Breast epithelium (tissue), 3 donors: Measurements from ENCODE around the gene KCTD16.

Experiments used
- POLR2AphosphoS5 ChIP-seq, 3 donors: sonication (generic); formaldehyde crosslinking; IDR thresholded peaks; one replicate each; pipeline ENCODE4 v1.6.1; 2017; ENCODE audit warnings: antibody characterized with exemption in 3 of 3
- TF ChIP-seq, protein P1 (sequence below), 3 donors: fragments of 450-650 bp; IDR thresholded peaks; one replicate each; pipeline ENCODE4 v1.5.1; 2016 to 2017; ENCODE audit warnings: antibody characterized with exemption in 3 of 3, mild to moderate bottlenecking in 3 of 3, moderate library complexity in 3 of 3

DNA sequence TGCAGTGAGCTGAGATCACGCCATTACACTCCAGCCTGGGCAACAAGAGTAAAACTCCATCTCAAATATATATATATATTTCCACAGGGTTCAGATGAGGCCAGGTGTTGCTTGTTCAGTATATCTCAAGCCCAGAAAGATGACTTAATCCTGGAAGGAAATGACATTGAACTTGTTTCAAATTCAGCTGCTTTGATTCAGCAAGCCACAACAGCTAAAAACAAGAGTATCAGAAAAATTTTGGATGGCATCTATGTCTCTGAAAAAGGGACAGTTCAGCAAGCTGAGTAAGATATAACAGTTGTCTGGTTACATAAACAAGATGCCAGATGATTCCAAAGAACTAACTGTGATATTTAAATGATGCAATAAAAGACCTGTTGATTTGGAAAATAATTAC lies 352.0 kb downstream of the KCTD16 start:
- TF ChIP-seq, protein P1, sequence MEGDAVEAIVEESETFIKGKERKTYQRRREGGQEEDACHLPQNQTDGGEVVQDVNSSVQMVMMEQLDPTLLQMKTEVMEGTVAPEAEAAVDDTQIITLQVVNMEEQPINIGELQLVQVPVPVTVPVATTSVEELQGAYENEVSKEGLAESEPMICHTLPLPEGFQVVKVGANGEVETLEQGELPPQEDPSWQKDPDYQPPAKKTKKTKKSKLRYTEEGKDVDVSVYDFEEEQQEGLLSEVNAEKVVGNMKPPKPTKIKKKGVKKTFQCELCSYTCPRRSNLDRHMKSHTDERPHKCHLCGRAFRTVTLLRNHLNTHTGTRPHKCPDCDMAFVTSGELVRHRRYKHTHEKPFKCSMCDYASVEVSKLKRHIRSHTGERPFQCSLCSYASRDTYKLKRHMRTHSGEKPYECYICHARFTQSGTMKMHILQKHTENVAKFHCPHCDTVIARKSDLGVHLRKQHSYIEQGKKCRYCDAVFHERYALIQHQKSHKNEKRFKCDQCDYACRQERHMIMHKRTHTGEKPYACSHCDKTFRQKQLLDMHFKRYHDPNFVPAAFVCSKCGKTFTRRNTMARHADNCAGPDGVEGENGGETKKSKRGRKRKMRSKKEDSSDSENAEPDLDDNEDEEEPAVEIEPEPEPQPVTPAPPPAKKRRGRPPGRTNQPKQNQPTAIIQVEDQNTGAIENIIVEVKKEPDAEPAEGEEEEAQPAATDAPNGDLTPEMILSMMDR (IDR thresholded peaks at IDR 0.05), result no peak
- TF ChIP-seq POLR2AphosphoS5 (IDR thresholded peaks at IDR 0.05), result no peak
